ENCODE data around the gene TTC4.
A peak's percentile ranks its signal among the peaks of the same experiment; 100 is the strongest.

TTC4 gene

GRCh38 chr1:54711536-54711935 lies 4.1 kb upstream of the TTC4 start:
- H3K27me3 Mint-ChIP-seq = peaks cover 13 to 32% of the 10 kb centered on the region in 2 donors
- H3K36me3 Mint-ChIP-seq = no peaks in the 10 kb centered on the region
- ATAC-seq (replicated peaks) = no peak
- no peak overlapping the region for H3K27ac Mint-ChIP-seq
- H3K4me1 Mint-ChIP-seq = peaks cover 9 to 16% of the 10 kb centered on the region in 2 donors
- DNase-seq = no peak
- no peak overlapping the region for H3K4me3 Mint-ChIP-seq
- H3K9me3 Mint-ChIP-seq = no peaks in the 10 kb centered on the region

- Mint-ChIP-seq H3K36me3 (peaks cover 4 to 12% of the 10 kb centered on the region in 2 donors), H3K4me1 (peaks cover 16 to 38% of the 10 kb centered on the region in 2 donors), H3K27me3 (peaks cover 4 to 8% of the 10 kb centered on the region in 2 donors), H3K9me3 (no peaks in the 10 kb centered on the region), H3K4me3 (peak overlapping the region; percentile 89 to 95), H3K27ac (peak overlapping the region; percentile 97)
- no peak for DNase-seq
- no peak for ATAC-seq (replicated peaks)
Observed at GRCh38 chr1:54714881-54715492, 674 bp upstream of the TTC4 start.

GRCh38 chr1:54716299-54717047 lies 812 bp downstream of the TTC4 start:
- Mint-ChIP-seq H3K36me3 (peaks cover 5 to 15% of the 10 kb centered on the region in 2 donors), H3K9me3 (no peaks in the 10 kb centered on the region), H3K27me3 (no peaks in the 10 kb centered on the region), H3K27ac (peak overlapping the region; percentile 97), H3K4me1 (peaks cover 16 to 38% of the 10 kb centered on the region in 2 donors), H3K4me3 (peak overlapping the region; percentile 89 to 95)
- ATAC-seq (replicated peaks) (peak in 1 of 2 donors; percentile 3), DNase-seq (no peak)

- DNase-seq (no peak), ATAC-seq (replicated peaks) (no peak)
- Mint-ChIP-seq H3K9me3 (peaks cover 6 to 9% of the 10 kb centered on the region in 2 donors), H3K27ac (no peak overlapping the region), H3K4me3 (no peak overlapping the region), H3K27me3 (no peaks in the 10 kb centered on the region), H3K4me1 (peaks cover 6 to 26% of the 10 kb centered on the region in 2 donors), H3K36me3 (peaks cover 39 to 58% of the 10 kb centered on the region in 2 donors)
Observed at GRCh38 chr1:54721719-54722118, 6.1 kb downstream of the TTC4 start.

- Mint-ChIP-seq H3K9me3 (peaks cover 6 to 9% of the 10 kb centered on the region in 2 donors), H3K4me1 (peaks cover 2 to 11% of the 10 kb centered on the region in 2 donors), H3K27ac (no peak overlapping the region), H3K27me3 (no peaks in the 10 kb centered on the region), H3K36me3 (peaks cover 47 to 66% of the 10 kb centered on the region in 2 donors), H3K4me3 (no peak overlapping the region)
- DNase-seq (no peak), ATAC-seq (replicated peaks) (no peak)
Observed at GRCh38 chr1:54723985-54724384, 8.3 kb downstream of the TTC4 start.

GRCh38 chr1:54724771-54725170 lies 9.1 kb downstream of the TTC4 start:
- no peak for ATAC-seq (replicated peaks)
- Mint-ChIP-seq H3K4me3 (no peak overlapping the region), H3K36me3 (peaks cover 49 to 66% of the 10 kb centered on the region in 2 donors), H3K27ac (no peak overlapping the region), H3K4me1 (peaks cover 0 to 6% of the 10 kb centered on the region in 2 donors), H3K27me3 (no peaks in the 10 kb centered on the region), H3K9me3 (peaks cover 6 to 9% of the 10 kb centered on the region in 2 donors)
- DNase-seq = no peak

- Mint-ChIP-seq H3K36me3 (peaks cover 54 to 69% of the 10 kb centered on the region in 2 donors), H3K4me1 (peaks cover 0 to 6% of the 10 kb centered on the region in 2 donors), H3K4me3 (no peak overlapping the region), H3K27me3 (no peaks in the 10 kb centered on the region), H3K27ac (no peak overlapping the region), H3K9me3 (peaks cover 6 to 9% of the 10 kb centered on the region in 2 donors)
- DNase-seq (no peak), ATAC-seq (replicated peaks) (no peak)
Observed at GRCh38 chr1:54728027-54728426, 12.4 kb downstream of the TTC4 start.

- DNase-seq = no peak
- H3K27me3 Mint-ChIP-seq = no peaks in the 10 kb centered on the region
- peaks cover 30 to 44% of the 10 kb centered on the region in 2 donors for H3K36me3 Mint-ChIP-seq
- H3K27ac Mint-ChIP-seq = peak overlapping the region; percentile 7
- peaks cover 0 to 3% of the 10 kb centered on the region in 2 donors for H3K4me1 Mint-ChIP-seq
- no peaks in the 10 kb centered on the region for H3K9me3 Mint-ChIP-seq
- no peak for ATAC-seq (replicated peaks)
- no peak overlapping the region for H3K4me3 Mint-ChIP-seq
Observed at GRCh38 chr1:54736685-54737084, 21.0 kb downstream of the TTC4 start.

- H3K27me3 Mint-ChIP-seq = no peaks in the 10 kb centered on the region
- H3K4me1 Mint-ChIP-seq = peaks cover 0 to 3% of the 10 kb centered on the region in 2 donors
- no peak overlapping the region for H3K4me3 Mint-ChIP-seq
- peaks cover 38 to 54% of the 10 kb centered on the region in 2 donors for H3K36me3 Mint-ChIP-seq
- ATAC-seq (replicated peaks) = no peak
- DNase-seq = no peak
- H3K9me3 Mint-ChIP-seq = no peaks in the 10 kb centered on the region
- no peak overlapping the region for H3K27ac Mint-ChIP-seq
Observed at GRCh38 chr1:54738244-54738643, 22.6 kb downstream of the TTC4 start.

- Mint-ChIP-seq H3K27me3 (no peaks in the 10 kb centered on the region), H3K9me3 (no peaks in the 10 kb centered on the region), H3K27ac (peak overlapping the region; percentile 76), H3K4me3 (no peak overlapping the region), H3K36me3 (peaks cover 46 to 63% of the 10 kb centered on the region in 2 donors), H3K4me1 (peaks cover 0 to 3% of the 10 kb centered on the region in 2 donors)
- no peak for DNase-seq
- ATAC-seq (replicated peaks) = no peak
Observed at GRCh38 chr1:54741531-54741930, 25.9 kb downstream of the TTC4 start.

GRCh38 chr1:54742282-54742681 lies 26.6 kb downstream of the TTC4 start:
- H3K27me3 Mint-ChIP-seq = no peaks in the 10 kb centered on the region
- H3K36me3 Mint-ChIP-seq = peaks cover 39 to 56% of the 10 kb centered on the region in 2 donors
- DNase-seq (no peak), ATAC-seq (replicated peaks) (no peak)
- no peaks in the 10 kb centered on the region for H3K9me3 Mint-ChIP-seq
- no peak overlapping the region for H3K27ac Mint-ChIP-seq
- no peak overlapping the region for H3K4me3 Mint-ChIP-seq
- H3K4me1 Mint-ChIP-seq = peaks cover 0 to 3% of the 10 kb centered on the region in 2 donors

- Mint-ChIP-seq H3K9me3 (no peaks in the 10 kb centered on the region), H3K4me3 (no peak overlapping the region), H3K36me3 (peaks cover 33 to 44% of the 10 kb centered on the region in 2 donors), H3K27ac (peak overlapping the region; percentile 78), H3K27me3 (no peaks in the 10 kb centered on the region), H3K4me1 (peaks cover 0 to 3% of the 10 kb centered on the region in 2 donors)
- no peak for ATAC-seq (replicated peaks)
- DNase-seq = no peak
Observed at GRCh38 chr1:54743416-54744226, 28.0 kb downstream of the TTC4 start.

GRCh38 chr1:54744696-54745095 lies 29.0 kb downstream of the TTC4 start:
- H3K27ac Mint-ChIP-seq = no peak overlapping the region
- H3K4me1 Mint-ChIP-seq = peaks cover 0 to 3% of the 10 kb centered on the region in 2 donors
- H3K9me3 Mint-ChIP-seq = no peaks in the 10 kb centered on the region
- peaks cover 30 to 37% of the 10 kb centered on the region in 2 donors for H3K36me3 Mint-ChIP-seq
- no peak overlapping the region for H3K4me3 Mint-ChIP-seq
- ATAC-seq (replicated peaks) = no peak
- H3K27me3 Mint-ChIP-seq = no peaks in the 10 kb centered on the region
- no peak for DNase-seq

GRCh38 chr1:54745274-54745673 lies 29.6 kb downstream of the TTC4 start:
- Mint-ChIP-seq H3K27ac (no peak overlapping the region), H3K27me3 (no peaks in the 10 kb centered on the region), H3K36me3 (peaks cover 30 to 32% of the 10 kb centered on the region in 2 donors), H3K4me1 (peaks cover 0 to 3% of the 10 kb centered on the region in 2 donors), H3K9me3 (no peaks in the 10 kb centered on the region), H3K4me3 (no peak overlapping the region)
- DNase-seq (no peak), ATAC-seq (replicated peaks) (no peak)
